CD4-positive, alpha-beta T cell treated with Interleukin-17A for 4 hours (primary cell): ENCODE results near the gene PPP2R2B.

Experiments
- DNase-seq: peaks from one replicate; pipeline ENCODE4 v3.0.0-alpha.2; 2020; ENCODE audit warnings: mixed read lengths

Gene PPP2R2B

DNA sequence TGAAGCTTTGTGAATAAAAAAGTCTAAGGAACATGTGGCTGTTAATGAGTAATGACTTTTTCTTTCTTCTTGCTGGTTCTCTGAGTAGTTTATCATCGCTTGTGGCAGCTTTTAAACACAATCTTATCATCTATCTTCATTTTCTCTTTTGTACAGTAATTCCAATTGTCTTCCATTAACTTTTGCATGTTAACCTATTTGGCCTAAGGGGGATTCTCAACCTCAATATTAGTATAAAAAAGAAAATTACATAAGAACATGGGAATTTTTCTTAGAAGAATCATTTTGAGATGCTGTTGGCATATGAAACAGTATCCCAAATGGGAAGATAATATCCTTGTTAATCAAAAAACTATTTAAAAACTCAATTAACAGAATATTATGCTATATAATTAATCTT lies 182.9 kb downstream of the PPP2R2B start:
- DNase-seq = no peak

DNA sequence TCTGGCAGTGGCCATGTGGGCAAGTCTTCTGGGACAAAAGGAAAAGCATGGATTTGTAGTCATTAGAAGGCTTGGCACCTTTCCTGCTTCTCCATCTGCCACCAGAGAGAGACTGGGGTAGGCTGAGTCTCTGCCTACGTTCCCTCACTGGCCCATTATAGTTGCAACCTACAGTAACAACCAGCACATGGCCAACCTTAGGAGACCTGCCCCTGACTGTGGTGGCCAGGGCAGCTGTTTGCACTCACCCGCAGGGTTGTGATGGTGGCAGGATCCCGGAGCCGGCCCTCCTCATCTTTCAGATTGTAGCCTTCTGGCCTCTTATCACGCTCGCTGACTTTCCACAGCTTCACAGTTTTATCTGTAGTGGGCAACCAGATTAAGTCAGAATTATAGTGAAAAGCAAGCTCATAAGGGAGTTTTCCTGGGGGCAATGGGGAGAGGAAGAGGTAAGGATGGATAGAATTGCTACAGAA lies 187.6 kb downstream of the PPP2R2B start:
- no peak for DNase-seq

DNA sequence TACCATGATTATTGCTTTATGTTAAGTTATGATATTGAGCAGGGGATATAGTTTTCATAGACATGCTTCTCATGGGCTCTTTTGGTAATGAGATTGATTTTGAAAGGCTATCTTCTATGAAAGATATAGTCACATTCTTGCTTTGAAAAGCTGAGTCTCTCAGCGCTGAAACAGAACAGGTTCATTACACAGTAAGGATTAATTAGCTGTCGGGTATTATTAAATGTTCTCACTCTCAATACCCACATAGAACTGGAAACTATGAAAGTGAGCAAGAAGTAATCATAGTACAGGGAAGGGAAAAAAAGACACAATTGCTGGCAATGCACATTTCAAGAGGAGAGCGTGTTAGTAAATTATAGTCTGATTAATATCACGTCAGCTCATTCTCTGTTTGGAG lies 190.9 kb downstream of the PPP2R2B start:
- DNase-seq = no peak

DNA sequence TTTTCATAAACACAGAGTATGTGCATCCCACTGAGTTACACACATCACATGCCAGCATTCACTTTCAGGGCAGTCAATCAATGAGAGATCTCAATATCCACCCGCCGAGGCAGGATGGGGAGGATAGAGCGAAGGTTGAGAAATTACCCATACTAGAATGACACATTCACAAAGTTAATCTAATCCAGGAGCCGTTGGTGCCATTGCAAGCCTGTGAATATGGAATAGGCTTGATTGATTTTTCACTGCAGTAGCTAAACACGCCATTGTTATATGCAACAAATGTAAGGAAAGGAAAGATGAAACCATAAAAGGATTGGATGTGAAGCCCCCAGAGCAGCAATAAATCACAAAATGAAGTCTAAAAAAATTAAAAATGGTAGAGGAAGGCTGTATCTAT lies 194.7 kb downstream of the PPP2R2B start:
- DNase-seq = no peak

DNA sequence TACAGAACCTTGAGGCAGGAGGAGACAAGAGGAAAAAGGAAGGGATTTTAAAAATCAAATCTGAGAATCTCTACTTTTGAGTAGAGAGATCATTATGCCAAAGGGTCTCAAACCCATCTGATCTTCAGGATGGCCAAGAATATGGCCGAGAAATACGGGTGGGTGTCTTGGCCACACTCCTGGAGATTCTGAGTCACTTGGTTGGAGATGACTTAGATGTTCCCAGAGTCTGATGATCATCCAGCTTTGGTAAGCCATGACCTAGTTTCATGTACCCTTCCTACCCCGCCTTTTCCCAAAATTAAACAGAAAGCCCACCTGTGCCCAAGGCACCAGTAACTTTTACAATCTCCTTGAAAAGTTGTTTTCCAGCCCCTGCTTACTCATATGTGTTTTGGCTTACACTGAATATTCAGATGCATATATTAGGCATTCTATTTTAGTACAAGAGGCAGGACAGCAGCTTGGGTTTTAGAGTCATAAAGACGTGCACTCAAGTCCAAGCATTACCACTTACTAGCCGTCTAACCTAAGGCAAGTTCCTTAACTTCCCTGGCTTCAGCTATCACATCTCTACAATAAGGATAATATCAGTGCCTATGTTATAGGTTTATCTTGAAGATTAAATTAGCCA lies 195.5 kb downstream of the PPP2R2B start:
- no peak for DNase-seq

DNA sequence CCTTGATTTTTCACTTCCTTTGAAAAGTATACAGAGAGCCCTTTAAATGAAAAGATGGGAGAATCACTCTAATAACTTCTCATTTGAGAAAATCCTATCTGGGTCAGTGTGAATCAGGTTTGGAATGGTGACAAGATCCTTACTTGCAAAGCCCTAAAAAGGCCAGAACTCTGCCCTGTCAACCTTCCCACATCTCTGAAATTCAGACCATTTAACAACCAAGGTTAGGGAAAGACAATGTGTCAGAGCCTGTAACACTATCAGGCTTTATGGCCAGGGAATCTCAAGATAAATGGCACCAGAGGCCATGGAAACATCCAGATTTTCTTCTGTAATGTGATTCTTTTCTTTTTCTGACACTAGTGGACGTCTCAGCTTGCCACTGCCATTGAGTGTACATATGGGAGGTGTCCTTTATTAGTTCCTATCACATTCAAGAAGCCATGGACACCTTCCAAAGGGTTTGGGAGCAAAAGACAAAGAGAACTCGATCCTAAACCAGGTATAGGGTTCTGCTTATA lies 196.9 kb downstream of the PPP2R2B start:
- DNase-seq = no peak

DNA sequence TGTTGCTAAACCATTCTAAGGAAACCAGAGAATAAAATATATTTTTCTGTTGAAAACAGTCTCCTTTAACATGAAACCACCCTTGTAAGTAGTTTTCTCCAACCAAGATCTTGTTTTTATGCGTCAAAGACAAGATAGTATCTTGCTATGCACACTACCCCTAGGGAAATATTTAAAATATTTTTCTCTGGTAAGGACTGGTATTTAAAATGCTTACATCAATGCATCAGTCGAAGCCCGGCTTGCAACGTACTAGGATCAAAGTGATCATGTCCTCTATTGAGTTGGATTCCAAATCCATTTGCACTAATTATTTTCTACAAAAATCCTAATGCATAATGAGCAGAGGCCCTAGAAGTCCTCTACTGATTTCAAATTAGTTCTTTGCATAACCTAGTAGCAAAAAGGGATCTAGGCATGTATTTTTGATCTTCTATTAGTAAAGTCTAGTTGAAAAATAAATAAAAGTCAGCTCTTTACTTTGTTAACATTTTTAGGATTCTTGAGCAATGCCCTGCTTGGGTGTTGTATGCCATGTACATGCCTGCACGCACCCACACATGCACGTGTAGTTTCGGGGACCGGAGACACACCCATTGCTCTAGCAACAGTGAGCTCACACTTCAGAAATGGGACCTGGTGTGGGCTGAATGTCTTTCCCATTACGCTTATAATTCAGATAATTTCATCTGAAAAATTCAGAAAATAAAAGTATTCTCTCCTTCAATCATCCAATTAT lies 197.5 kb downstream of the PPP2R2B start:
- DNase-seq = no peak

DNA sequence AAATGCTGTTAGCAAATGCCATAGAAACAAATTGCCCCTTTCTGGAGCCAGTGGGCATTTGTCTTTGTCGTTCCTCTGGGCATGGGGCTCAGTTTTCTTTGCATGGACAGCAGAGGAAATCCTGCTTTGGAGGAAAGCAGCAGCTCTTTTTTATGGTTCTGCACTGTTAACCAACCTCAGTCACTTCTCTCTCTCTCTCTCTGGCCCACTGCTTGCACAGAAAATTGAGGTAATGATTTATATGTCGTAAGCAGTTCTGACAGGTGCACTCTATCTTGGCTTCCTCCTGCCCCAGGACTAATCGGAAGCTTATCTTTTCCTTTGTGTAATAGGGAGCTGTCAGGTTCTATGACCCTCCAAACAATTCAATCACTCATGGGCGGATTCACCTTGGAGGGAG lies 202.9 kb downstream of the PPP2R2B start:
- no peak for DNase-seq

DNA sequence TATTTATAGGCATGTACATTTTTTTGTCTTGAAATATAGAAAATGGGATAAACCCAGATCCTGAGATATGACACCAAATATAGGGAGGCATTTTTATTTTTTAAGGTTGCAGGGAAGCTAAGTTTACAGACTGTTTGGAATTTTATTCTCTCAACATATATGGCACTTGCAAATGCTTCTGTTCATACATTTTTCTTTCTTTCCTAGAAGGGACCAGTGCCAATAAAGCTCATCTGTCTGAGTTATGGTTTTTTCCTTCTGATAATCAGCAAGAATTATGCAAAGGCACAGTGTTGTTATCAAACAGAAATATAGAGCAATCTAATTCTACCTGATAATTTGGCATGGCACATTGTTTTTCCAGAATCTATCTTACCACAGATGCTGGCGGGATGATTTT lies 205.7 kb downstream of the PPP2R2B start:
- no peak for DNase-seq

DNA sequence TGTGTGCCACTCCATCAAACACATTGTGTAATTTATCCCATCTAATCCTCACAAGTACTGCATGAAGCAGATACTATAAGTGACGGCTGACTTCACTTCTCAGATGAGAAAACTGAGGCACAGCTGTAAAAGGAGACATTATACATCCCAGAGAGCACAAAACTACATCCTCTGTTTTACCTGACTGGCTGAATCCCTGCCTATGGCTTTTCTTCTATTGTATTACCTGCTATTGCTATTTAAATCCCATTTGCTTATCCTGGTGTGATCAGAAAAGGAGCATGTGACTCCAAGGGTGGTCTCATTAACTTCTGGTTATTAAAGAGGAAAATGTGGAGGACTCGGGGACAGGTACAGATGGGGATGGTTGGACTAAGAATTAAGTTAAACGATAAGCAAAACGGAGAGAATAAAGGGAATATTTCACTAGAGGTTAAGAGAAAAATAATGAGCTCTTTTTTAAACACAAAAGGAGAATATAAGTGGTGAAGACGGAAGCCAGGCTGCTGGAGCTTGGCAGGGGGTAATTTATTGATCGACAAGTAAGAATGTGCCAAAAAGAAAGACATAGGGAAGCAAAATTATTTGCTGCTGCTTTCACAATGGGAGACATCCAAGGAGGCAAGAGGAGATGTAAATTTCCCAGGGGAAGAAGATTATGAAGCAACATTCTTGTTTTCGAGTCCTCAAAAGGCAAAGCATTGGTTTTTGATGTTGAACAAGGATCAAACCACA lies 206.8 kb downstream of the PPP2R2B start:
- no peak for DNase-seq

DNA sequence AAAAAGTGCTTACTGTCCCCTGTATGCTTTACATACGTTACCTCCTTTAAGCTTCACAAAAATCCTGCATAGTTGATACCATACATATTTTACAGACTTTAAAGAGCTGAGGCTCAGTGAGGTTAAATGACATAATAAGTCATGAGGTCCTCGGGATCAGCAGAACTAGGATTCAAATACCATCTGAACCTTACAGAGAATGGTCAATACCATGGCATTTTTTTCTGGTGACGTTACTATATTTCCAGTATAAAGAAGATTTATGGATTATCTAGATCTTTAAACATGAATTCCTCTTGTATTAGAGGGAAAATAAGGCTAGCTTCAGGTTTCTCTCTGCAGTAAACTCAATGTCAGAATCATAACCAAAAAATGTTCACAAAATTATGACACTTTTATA lies 208.9 kb downstream of the PPP2R2B start:
- DNase-seq = no peak

DNA sequence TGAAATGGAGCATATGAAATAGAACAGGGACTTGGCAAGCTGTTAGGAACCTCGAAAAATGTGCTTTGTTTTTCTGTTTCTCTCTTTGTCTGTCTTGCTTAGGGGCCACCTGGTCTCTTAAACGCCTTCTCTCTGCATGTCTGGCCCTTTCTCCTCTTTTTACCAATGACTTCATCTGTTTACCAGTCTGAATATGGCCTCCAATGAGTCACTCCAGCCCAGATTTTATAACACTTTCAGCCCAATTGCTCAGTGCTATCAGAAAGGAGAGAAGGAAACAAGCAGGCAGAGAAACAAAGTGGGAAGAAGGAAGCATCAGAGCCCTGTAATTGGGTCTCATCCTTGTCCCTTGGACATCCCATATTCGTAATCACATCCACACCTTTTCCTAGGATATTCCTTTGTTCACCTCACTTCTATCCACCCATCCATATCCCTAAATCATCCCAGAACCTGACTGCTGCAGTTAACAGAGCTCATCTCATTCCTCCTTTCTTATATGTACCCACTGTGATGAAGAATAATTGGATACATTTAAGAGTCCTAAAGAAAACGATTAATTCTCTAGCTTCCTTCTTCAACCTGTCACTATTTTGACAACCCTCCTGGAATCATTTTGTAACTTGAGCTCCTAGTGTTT lies 210.8 kb downstream of the PPP2R2B start:
- no peak for DNase-seq

DNA sequence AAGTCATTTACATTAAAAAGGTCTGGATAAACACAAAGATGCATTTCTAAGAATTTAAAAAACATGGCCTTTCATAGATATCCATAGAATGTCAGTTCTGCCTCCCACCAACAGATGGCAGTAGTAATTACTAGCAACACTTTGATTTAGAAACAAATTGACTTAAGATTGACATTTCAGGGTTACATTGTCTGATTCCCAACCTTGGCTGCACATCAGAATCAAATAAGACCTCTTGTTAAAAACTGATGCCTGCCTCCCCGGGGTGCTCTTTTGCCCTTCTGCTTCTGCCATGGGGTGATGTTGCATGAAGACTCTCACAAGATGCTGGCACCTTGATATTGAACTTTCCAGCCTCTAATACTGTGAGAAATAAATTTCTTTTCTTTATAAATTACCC lies 216.3 kb downstream of the PPP2R2B start:
- DNase-seq = no peak

DNA sequence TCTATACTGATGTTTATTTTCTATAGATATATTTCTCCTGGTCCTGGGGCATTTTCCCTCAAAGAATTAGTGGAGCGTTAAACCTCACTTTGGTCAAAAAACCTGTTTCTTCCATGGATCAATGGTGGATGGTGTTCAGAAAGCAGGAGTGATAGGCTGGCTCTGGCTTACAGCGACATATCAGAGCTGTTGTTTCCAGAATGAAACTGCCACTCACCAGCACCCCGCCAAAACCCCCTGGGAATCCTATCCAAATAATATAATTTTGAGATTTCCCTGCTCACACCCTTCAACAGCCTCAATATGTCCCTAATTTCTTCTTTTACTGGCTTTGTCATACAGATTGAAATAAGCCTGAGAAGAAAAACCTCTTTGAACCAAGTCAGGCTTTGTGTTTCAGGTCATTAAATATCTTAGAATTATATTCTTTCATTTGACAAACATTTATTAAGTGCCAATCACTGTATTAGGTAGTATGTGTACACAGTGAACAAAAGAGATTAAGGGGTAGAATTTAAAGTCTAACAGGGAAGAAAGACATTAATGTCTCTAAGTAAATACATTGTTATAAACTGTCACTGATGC lies 218.1 kb downstream of the PPP2R2B start:
- no peak for DNase-seq

DNA sequence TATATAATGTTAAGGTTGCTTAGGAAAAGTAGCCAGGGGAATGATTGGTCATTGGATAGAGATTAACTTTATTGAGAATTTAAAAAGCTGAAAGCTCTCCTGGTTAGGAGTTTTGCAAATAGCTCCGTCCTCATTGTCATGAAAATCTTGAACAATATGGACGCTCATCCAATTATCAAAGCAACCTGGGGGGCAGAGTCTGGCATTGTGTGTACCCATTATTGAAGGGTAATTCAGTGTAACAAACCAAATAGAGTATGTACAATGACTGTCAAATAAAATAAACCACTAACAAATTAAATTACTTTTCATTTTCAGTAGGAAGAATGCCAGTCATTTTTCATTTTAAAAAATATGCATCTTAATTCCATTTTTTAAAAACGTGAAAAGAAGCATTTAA lies 218.6 kb downstream of the PPP2R2B start:
- DNase-seq = no peak

DNA sequence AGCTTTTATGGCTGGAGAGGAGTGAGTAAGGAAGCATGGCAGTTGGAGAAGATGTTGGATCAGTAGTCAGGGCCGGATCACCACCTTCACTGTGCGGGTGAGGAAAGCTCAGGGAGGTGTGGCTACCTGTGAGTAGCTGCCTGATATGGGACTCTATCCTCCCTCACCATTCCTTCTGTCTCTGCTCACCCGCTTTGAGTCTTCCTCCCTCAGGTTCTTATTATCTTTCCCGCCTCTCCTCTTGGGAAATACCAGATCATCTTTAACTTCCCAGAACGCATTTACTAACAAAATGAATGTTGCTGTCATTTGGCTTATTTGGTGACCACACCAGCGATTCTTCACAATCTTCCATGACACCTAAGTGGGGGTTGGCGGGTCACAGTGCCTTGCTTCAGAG lies 221.9 kb downstream of the PPP2R2B start:
- no peak for DNase-seq

DNA sequence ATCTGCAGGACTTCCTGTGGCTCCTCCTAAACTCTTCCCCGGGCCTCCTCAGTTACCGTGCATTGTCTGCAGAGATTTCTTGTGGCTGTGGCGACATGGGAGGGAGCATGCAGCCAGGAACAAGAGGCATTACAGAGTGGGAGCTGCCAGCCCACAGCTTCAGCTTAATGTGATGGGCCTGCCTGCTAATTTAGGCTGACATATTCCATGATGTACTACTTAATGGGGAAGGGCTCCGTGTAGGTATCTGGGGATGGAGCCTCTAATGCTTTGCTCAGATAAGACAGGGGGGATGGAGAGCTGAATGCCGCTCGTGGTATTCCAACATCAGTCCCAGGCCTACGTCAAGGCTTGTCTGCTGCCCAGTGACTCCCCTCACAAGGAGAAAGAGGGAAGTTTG lies 225.0 kb downstream of the PPP2R2B start:
- DNase-seq = no peak

DNA sequence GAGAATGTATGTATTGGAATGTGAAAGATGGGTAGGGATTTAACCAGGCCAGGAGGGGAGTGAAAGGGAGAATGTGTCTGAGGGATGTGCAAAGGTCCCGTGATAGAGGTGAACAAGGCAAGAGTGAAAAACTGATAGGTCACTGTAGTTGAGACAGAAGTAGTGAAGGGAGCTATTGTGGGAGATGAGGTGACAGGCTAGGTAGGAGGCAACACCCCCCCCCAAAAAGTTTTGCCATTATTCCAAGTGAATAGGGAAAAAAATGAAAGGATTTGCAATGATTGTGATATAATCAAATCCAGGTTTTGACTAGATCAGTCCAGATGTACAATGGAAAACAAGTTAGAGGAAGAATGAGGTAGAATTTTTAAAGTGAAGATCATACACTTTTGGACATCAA lies 226.0 kb downstream of the PPP2R2B start:
- DNase-seq = no peak

DNA sequence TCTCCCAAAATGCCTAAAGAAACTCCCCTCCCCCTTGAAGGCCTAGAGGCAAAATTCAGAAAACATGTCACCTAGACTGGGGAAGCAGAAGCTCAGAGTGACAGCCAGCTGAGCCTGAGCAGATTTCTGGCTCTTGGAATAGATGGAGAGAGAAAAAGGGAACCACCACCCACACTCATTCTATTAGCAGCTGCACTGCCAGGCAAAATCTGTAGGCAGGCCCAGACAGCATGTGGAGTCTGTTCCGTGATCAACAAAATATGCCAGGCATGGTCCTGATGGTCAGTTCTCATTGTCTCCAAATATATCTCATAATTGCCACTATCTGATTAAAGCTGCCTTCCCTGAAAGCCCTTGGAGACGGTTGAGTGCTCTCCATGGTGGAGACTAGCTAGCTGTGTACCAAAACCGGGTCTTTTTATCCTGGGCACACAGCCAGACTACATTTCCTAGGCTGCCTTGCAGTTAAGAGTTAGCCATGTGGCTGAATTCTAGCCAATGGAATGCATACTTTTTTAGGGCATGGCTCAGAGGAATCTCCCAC lies 230.8 kb downstream of the PPP2R2B start:
- no peak for DNase-seq

DNA sequence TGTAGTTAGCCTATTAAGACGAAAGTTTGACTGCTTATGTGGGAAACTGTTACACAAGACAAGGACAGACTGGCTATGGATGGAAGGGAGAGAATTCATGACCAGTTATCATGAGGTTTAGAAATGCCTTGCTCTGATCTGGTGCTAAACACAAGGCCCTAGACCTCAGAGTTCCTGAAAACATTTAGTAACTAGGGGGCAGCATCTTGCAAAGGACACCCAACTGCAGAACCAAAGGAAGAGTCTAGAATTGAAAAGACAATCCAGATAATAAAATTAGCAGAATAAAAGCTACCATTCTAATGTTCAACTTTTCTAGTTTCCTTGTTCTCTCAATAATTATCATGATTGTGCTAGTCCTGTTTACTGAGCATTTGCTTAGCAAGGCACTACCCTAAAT lies 232.1 kb downstream of the PPP2R2B start:
- no peak for DNase-seq

DNA sequence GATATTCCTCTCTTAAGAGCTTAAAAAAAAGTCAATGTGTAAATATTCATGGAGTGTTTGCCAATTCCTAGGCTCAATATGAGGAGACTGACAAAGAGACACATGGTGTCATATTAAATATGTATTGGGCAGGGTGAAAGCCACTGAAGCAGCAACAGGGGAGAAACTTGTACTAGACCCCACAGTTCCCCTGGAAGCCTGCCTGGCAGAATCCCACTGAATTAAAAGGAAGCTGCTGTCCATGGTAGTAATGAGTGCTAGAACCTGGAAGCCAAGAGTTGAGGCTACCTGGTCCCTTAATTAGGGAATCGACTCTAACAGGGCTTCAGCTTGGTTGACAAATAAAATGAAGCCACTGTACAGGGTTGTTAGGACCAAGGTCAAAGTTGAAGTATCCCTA lies 233.2 kb downstream of the PPP2R2B start:
- no peak for DNase-seq

DNA sequence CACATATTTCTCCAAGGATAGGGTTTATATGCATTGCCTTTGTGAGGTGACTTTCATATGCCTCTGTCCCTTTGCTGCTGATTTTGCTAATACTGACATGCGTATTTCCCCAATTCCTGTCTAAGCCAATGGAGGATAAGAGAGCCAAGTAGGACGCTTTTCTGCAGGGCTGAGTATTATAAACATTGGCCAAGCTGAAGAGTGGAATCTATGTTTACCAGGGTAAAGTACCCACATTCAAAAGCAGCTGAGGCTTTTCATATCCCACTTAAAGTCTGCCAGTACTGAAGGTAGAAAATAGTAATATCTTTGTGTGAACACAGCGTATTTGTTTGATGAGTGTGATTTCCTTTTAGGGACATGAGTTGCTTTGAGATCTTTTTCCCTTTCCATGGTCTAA lies 233.7 kb downstream of the PPP2R2B start:
- no peak for DNase-seq

DNA sequence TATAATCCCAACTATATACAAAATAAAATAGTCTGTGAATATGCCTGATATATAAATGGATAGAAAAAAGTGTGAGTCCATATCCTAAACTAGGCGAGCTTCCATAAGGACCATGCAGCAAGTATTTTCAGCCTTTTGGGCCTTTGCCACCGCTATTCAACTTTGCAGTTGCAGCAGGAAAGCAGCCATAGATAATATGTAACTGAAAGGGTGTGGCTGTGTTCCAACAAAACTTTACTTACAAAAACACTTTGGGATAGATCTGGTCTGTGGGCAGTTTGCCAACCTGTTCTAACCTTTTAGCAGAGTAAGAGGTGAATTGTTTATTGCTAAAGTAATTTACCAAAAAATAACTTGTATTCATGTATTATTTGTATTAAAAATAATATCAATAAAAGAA lies 234.8 kb downstream of the PPP2R2B start:
- no peak for DNase-seq
